HepG2 (cell line): ENCODE data around the gene P3H3. TPM values are rescaled to one million over a fixed set of nuclear protein-coding genes. Genes with fewer than 3 reads are reported as not detected.

Experiments used
- AHR ChIP-seq: IDR thresholded peaks from 2 replicates; pipeline ENCODE4 v1.6.1; 2018; ENCODE audit warnings: missing genetic modification reagents, missing compliant biosample characterization
- CCDC6 ChIP-seq: sonication (generic); formaldehyde crosslinking; IDR thresholded peaks from 2 replicates; pipeline ENCODE4 v1.8.1; 2022; ENCODE audit warnings: mild to moderate bottlenecking, missing genetic modification reagents, moderate library complexity
- ETV5 ChIP-seq: IDR thresholded peaks from 2 replicates; pipeline ENCODE4 v1.6.1; 2018; ENCODE audit warnings: missing biosample characterization, missing genetic modification reagents, inconsistent platforms, borderline replicate concordance
- FOXA3 ChIP-seq: IDR thresholded peaks from 2 replicates; pipeline ENCODE4 v1.6.1; 2016; ENCODE audit warnings: missing genetic modification reagents, missing compliant biosample characterization
- GLMP ChIP-seq: sonication (generic); formaldehyde crosslinking; IDR thresholded peaks from 2 replicates; pipeline ENCODE4 v1.9.0; 2021; ENCODE audit warnings: missing genetic modification reagents, mild to moderate bottlenecking, borderline replicate concordance
- HCFC1 ChIP-seq: fragments of 150-350 bp; IDR thresholded peaks from 2 replicates; pipeline ENCODE4 v1.6.1; 2014; ENCODE audit warnings: low read depth, low read length
- HHEX ChIP-seq: IDR thresholded peaks from 2 replicates; pipeline ENCODE4 v1.6.1; 2016; ENCODE audit warnings: control low read depth
- KDM5A ChIP-seq: fragments of 200-600 bp; sonication (generic); IDR thresholded peaks from 2 replicates; pipeline ENCODE4 v1.7.0; 2018; ENCODE audit warnings: antibody characterized with exemption, mild to moderate bottlenecking, low read length, borderline replicate concordance
- KLF12 ChIP-seq: sonication (generic); formaldehyde crosslinking; IDR thresholded peaks from 2 replicates; pipeline ENCODE4 v1.4.0; 2020; ENCODE audit warnings: missing genetic modification reagents, borderline replicate concordance
- KLF6 ChIP-seq: IDR thresholded peaks from 2 replicates; pipeline ENCODE4 v1.8.0; 2016; ENCODE audit warnings: missing biosample characterization, missing genetic modification reagents
- MBNL3 ChIP-seq: fragments of 250-450 bp; sonication (Bioruptor Pico); conservative IDR thresholded peaks from 2 replicates; pipeline ENCODE4 v1.8.0; 2022; ENCODE audit warnings: mild to moderate bottlenecking, inconsistent platforms
- MXD4 ChIP-seq: IDR thresholded peaks from 2 replicates; pipeline ENCODE4 v1.6.1; 2016; ENCODE audit warnings: mild to moderate bottlenecking, missing biosample characterization, missing genetic modification reagents
- NFYB ChIP-seq: sonication (generic); formaldehyde crosslinking; IDR thresholded peaks from 2 replicates; pipeline ENCODE4 v1.4.0; 2020; ENCODE audit warnings: missing genetic modification reagents
- SMARCE1 ChIP-seq: fragments of 450-650 bp; IDR thresholded peaks from 2 replicates; pipeline ENCODE4 v1.6.1; 2017; ENCODE audit warnings: borderline replicate concordance
- SRSF4 ChIP-seq: fragments of 200-400 bp; formaldehyde crosslinking; IDR thresholded peaks from one replicate; pipeline ENCODE4 v1.6.1; 2018; ENCODE audit warnings: mild to moderate bottlenecking, low read depth, low read length, moderate library complexity; ENCODE audit not compliant: poor library complexity, severe bottlenecking
- ZNF281 ChIP-seq: sonication (generic); formaldehyde crosslinking; IDR thresholded peaks from 2 replicates; pipeline ENCODE4 v1.4.0; 2020; ENCODE audit warnings: missing genetic modification reagents, borderline replicate concordance
- ZNF33B ChIP-seq: sonication (generic); formaldehyde crosslinking; IDR thresholded peaks from 2 replicates; pipeline ENCODE4 v1.5.1; 2020; ENCODE audit warnings: mild to moderate bottlenecking, missing genetic modification reagents
- ZNF740 ChIP-seq: sonication (generic); formaldehyde crosslinking; IDR thresholded peaks from 2 replicates; pipeline ENCODE4 v1.4.0; 2020; ENCODE audit warnings: missing genetic modification reagents
- ZNF776 ChIP-seq: sonication (generic); formaldehyde crosslinking; IDR thresholded peaks from 2 replicates; pipeline ENCODE4 v1.4.0; 2020; ENCODE audit warnings: mild to moderate bottlenecking, missing genetic modification reagents
- ZNF788 ChIP-seq: sonication (generic); formaldehyde crosslinking; IDR thresholded peaks from 2 replicates; pipeline ENCODE4 v1.5.0; 2020; ENCODE audit warnings: mild to moderate bottlenecking, missing genetic modification reagents, borderline replicate concordance
- polyA plus RNA-seq, 8 experiments: library from polyadenylated mRNA; depleted of rRNA in 3 of 8; stranded (reverse) in 7 of 8; unstranded in 1 of 8; fragments of >200 nt; fragmentation: Illumina TruSeq in 4 of 8; extraction: Trizol in 4 of 8; gene quantifications; 2 replicates each; pipeline versions ENCODE4 v1.2.1 to v1.2.3, GENCODE V29; 2011 to 2016; ENCODE audit warnings: low read depth in 4 of 8, missing spikeins in 1 of 8, mixed read lengths in 1 of 8; ENCODE audit not compliant: insufficient read depth in 1 of 8
- total RNA-seq, 5 experiments: library from RNA; depleted of rRNA; stranded (reverse); fragments of >200 nt; fragmentation: Illumina TruSeq; extraction: Trizol; gene quantifications; 2 replicates each; pipeline ENCODE4 v1.2.3, GENCODE V29; 2016; ENCODE audit warnings: low read depth in 1 of 5
- TF ChIP-seq, protein P1 (sequence below): sonication (generic); formaldehyde crosslinking; conservative IDR thresholded peaks from 2 replicates; pipeline ENCODE4 v1.8.0; 2022; ENCODE audit warnings: low read depth, missing genetic modification reagents
- TF ChIP-seq, protein P2 (sequence below): sonication (generic); formaldehyde crosslinking; IDR thresholded peaks from 2 replicates; pipeline ENCODE4 v1.8.0; 2022; ENCODE audit warnings: mild to moderate bottlenecking, missing genetic modification reagents, moderate library complexity
- TF ChIP-seq, protein P3 (sequence below): sonication (generic); formaldehyde crosslinking; IDR thresholded peaks from 2 replicates; pipeline ENCODE4 v1.4.0; 2020; ENCODE audit warnings: missing genetic modification reagents

P3H3 gene
- total and polyA plus RNA-seq, 2 of the 13 experiments (the other 11 are each of a cell fraction or from before 2014, with no cell fraction given): 20.1 to 20.5 TPM

DNA sequence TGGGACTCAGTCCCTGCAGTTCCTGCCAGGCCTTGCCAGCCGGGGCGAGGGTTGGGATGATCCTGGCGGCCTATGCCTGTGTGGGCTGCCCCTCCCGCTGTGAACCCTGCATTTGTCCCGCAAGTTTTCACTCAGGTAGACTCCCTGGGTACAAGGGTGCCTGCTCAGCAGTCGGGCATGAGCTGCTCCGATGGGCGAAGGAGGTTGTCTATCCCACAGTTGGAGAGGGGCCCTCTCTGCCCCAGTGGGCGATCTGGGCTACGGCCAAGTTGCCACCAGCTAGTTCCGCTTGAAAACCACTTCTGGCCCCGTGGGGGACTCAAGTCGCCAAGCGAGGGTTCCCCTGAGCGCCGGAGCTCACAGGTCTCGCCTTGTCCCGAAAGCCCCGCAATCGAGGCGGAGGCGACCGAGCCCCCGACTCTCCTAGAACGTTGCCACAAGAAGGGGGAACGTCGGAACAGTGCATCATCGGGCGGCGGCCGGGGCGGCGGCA, 38.8 kb downstream of the P3H3 start (continued):
- TF ChIP-seq ZNF740: 0 out of 2 replicates have a peak, but pooled peaks have one; percentile 52
- TF ChIP-seq HHEX (CRISPR knock-in tag): no peak
- no peak for TF ChIP-seq HCFC1
- TF ChIP-seq CCDC6 (CRISPR knock-in tag): no peak
- TF ChIP-seq ZNF788: no peak
- no peak for TF ChIP-seq SMARCE1
- TF ChIP-seq, protein P1, sequence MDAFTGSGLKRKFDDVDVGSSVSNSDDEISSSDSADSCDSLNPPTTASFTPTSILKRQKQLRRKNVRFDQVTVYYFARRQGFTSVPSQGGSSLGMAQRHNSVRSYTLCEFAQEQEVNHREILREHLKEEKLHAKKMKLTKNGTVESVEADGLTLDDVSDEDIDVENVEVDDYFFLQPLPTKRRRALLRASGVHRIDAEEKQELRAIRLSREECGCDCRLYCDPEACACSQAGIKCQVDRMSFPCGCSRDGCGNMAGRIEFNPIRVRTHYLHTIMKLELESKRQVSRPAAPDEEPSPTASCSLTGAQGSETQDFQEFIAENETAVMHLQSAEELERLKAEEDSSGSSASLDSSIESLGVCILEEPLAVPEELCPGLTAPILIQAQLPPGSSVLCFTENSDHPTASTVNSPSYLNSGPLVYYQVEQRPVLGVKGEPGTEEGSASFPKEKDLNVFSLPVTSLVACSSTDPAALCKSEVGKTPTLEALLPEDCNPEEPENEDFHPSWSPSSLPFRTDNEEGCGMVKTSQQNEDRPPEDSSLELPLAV: no peak
- no peak for TF ChIP-seq ETV5
- TF ChIP-seq KLF6 (CRISPR knock-in tag): no peak
- TF ChIP-seq MBNL3 (CRISPR knock-in tag): no peak
- 0 out of 2 replicates have a peak, but pooled peaks have one; percentile 4 for TF ChIP-seq AHR (CRISPR knock-in tag)
- TF ChIP-seq, protein P2, sequence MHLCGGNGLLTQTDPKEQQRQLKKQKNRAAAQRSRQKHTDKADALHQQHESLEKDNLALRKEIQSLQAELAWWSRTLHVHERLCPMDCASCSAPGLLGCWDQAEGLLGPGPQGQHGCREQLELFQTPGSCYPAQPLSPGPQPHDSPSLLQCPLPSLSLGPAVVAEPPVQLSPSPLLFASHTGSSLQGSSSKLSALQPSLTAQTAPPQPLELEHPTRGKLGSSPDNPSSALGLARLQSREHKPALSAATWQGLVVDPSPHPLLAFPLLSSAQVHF (CRISPR knock-in tag): 0 out of 2 replicates have a peak, but pooled peaks have one; percentile 15
- TF ChIP-seq FOXA3 (CRISPR knock-in tag): no peak
- 0 out of 2 replicates have a peak, but pooled peaks have one; percentile 10 for TF ChIP-seq KLF12
- no peak for TF ChIP-seq KDM5A
- no peak for TF ChIP-seq ZNF776 (CRISPR knock-in tag)
- TF ChIP-seq, protein P3, sequence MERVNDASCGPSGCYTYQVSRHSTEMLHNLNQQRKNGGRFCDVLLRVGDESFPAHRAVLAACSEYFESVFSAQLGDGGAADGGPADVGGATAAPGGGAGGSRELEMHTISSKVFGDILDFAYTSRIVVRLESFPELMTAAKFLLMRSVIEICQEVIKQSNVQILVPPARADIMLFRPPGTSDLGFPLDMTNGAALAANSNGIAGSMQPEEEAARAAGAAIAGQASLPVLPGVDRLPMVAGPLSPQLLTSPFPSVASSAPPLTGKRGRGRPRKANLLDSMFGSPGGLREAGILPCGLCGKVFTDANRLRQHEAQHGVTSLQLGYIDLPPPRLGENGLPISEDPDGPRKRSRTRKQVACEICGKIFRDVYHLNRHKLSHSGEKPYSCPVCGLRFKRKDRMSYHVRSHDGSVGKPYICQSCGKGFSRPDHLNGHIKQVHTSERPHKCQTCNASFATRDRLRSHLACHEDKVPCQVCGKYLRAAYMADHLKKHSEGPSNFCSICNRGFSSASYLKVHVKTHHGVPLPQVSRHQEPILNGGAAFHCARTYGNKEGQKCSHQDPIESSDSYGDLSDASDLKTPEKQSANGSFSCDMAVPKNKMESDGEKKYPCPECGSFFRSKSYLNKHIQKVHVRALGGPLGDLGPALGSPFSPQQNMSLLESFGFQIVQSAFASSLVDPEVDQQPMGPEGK: no peak
- TF ChIP-seq MXD4 (CRISPR knock-in tag): no peak
- no peak for TF ChIP-seq ZNF33B (CRISPR knock-in tag)
- TF ChIP-seq ZNF281 (CRISPR knock-in tag): no peak
- peak; percentile 9; the same call in 1 of the 2 replicates for TF ChIP-seq NFYB (CRISPR knock-in tag)
- no peak for TF ChIP-seq GLMP (CRISPR knock-in tag)
- no peak for TF ChIP-seq SRSF4
